Stimulated activated naive CD4-positive, alpha-beta T cell treated with Interleukin-2 at 50 U/mL for 16 hours (primary cell): ENCODE measurements around the gene PPP1R3F.
"Not testable (repeated sequence)": the region's sequence is repeated elsewhere in the genome, so short reads cannot be mapped to it uniquely, and the experiment has no call there.

Experiments
- DNase-seq: peaks from one replicate; lab custom pipeline; 2025; lab: John Stamatoyannopoulos, UW

PPP1R3F gene

DNA sequence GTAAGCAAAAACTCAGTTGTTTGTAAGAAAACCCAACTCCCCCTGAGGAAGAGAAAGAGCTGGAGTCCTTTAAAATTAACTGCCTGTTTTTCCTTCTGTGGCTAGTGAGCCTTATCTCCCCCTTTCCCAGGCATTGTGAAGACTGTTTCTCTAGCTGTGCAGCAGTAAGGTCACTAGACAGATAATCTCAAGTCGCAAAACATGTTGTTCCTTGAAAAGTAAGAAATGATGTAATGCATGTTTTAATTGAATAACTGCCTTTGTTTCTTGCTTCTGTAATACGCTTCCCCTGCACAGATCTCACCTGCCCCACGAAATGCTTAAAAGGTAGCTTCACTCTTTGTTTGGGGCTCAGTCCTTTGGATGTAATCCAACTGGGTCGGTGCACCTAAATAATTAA, 46.5 kb downstream of the PPP1R3F start:
- DNase-seq, result no peak

DNA sequence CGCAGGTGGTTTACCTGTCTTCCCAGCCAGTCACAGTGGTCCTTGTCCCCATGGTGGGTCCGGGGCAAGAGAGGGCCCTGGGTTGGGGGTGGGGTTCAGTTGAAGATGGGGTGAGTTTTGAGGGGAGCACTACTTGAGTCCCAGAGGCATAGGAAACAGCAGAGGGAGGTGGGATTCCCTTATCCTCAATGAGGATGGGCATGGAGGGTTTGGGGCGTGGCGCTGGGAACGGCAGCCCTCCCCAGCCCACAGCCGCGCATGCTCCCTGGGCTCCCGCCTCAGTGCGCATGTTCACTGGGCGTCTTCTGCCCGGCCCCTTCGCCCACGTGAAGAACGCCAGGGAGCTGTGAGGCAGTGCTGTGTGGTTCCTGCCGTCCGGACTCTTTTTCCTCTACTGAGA, 52.1 kb downstream of the PPP1R3F start, which contains the start of gene GAGE12J:
Gene GAGE12J (plus strand): TSS at position 301 of the 400 bp plus-strand sequence. CDS start 1,157 bp downstream, outside the sequence.
- DNase-seq, result not testable (repeated sequence)

DNA sequence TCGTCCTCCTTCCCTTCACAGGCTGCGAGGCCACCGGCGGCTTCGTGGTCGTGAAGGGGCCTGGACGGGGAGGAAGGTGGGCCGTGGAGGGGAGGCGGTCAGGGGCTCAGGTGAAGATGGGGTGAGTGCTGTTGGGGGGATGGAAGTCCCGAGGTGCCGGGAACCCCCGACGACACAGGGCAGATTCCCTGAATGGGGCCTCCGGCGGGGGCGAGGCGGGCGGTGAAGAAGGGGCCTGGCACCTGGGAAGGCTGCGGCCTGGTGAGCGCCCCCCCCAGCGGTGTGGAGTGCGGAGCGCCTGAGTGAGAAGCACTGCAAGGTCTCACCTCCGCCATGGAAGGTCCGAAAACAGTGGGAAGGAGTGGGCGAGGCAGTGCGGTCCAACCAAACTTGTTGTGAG, 52.7 kb downstream of the PPP1R3F start:
- not testable (repeated sequence) for DNase-seq

DNA sequence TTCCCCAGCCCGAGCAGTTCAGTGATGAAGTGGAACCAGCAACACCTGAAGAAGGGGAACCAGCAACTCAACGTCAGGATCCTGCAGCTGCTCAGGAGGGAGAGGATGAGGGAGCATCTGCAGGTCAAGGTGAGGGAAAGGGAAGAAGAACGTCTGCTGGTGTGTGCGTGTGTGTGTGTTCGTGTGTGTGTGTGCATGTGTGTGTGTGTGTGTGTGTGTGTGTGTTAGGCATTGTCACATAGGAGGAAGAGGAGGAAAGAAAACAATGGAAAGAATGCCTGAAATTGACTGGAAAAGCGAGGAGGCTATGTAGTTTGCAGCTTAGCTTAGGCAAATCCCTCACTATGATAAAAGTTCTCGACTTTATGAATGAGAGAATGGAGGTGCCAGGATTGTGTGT, 54.1 kb downstream of the PPP1R3F start:
- not testable (repeated sequence) for DNase-seq

DNA sequence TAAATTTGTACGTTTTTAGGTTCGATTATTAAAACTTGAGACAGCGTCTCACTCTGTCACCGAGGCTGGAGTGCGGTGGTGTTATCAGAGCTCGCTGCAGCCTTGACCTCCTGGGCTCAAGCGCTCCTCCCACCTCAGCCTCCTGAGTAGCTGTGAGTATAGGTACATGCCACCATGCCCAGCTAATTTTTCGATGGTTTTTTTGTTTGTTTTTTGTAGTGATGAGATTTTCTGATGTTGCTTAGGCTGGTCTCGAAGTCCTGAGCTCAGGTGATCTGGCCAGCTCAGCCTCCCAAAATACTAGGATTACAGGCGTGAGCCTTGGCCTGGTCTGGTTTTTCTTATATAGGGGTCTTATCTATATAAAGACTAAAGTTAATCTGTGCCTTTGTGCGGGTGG, 60.8 kb downstream of the PPP1R3F start:
- DNase-seq, result not testable (repeated sequence)

DNA sequence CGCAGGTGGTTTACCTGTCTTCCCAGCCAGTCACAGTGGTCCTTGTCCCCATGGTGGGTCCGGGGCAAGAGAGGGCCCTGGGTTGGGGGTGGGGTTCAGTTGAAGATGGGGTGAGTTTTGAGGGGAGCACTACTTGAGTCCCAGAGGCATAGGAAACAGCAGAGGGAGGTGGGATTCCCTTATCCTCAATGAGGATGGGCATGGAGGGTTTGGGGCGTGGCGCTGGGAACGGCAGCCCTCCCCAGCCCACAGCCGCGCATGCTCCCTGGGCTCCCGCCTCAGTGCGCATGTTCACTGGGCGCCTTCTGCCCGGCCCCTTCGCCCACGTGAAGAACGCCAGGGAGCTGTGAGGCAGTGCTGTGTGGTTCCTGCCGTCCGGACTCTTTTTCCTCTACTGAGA, 61.7 kb downstream of the PPP1R3F start, which contains the start of gene GAGE13:
Gene GAGE13 (plus strand): TSS at position 301 of the 400 bp plus-strand sequence. CDS start 1,156 bp downstream, outside the sequence.
- not testable (repeated sequence) for DNase-seq

DNA sequence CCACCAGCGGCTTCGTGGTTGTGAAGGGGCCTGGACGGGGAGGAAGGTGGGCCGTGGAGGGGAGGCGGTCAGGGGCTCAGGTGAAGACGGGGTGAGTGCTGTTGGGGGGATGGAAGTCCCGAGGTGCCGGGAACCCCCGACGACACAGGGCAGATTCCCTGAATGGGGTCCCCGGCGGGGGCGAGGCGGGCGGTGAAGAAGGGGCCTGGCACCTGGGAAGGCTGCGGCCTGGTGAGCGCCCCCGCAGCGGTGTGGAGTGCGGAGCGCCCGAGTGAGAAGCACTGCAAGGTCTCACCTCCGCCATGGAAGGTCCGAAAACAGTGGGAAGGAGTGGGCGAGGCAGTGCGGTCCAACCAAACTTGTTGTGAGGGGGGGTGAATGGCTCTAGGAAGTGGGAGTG, 62.2 kb downstream of the PPP1R3F start:
- DNase-seq, result not testable (repeated sequence)
